ENCODE results near the gene MOCS1. TPM values are rescaled to one million over a fixed set of nuclear protein-coding genes. Genes with fewer than 3 reads are reported as not detected.

The MOCS1 gene
- total RNA-seq, 2 experiments from 2014 or later: not detected

GRCh38 chr6:39882531-39882899, 51.7 kb downstream of the MOCS1 start:
- no peaks in the 10 kb centered on the region for H3K27me3 Mint-ChIP-seq
- no peak overlapping the region for H3K27ac Mint-ChIP-seq
- H3K36me3 Mint-ChIP-seq (ENCODE audit: low read depth): no peaks in the 10 kb centered on the region
- no peak for DNase-seq
- CTCF ChIA-PET: no interaction called here
- no peaks in the 10 kb centered on the region for H3K4me1 Mint-ChIP-seq
- no peaks in the 10 kb centered on the region for H3K9me3 Mint-ChIP-seq
- H3K4me3 Mint-ChIP-seq: no peak overlapping the region
- POLR2A ChIA-PET: no interaction called here

- Mint-ChIP-seq H3K36me3 (ENCODE audit: low read depth) (no peaks in the 10 kb centered on the region), H3K4me3 (no peak overlapping the region), H3K9me3 (no peaks in the 10 kb centered on the region), H3K27me3 (no peaks in the 10 kb centered on the region), H3K27ac (no peak overlapping the region), H3K4me1 (no peaks in the 10 kb centered on the region)
- CTCF ChIA-PET: no interaction called here
- POLR2A ChIA-PET: no interaction called here
- no peak for DNase-seq
Observed at GRCh38 chr6:39881851-39882530, 52.3 kb downstream of the MOCS1 start.

GRCh38 chr6:39880594-39880993, 53.7 kb downstream of the MOCS1 start:
- H3K27me3 Mint-ChIP-seq: no peaks in the 10 kb centered on the region
- ChIA-PET POLR2A (no interaction called here), CTCF (interaction anchor here (0.8 kb wide), 1 partner anchor 15 kb away, joined by 5 read pairs; no protein-coding TSS in a partner anchor)
- DNase-seq: no peak
- no peak overlapping the region for H3K4me3 Mint-ChIP-seq
- no peaks in the 10 kb centered on the region for H3K9me3 Mint-ChIP-seq
- H3K36me3 Mint-ChIP-seq (ENCODE audit: low read depth): no peaks in the 10 kb centered on the region
- H3K4me1 Mint-ChIP-seq: no peaks in the 10 kb centered on the region
- no peak overlapping the region for H3K27ac Mint-ChIP-seq

- no peak overlapping the region for H3K4me3 Mint-ChIP-seq
- no peaks in the 10 kb centered on the region for H3K36me3 Mint-ChIP-seq (ENCODE audit: low read depth)
- H3K27me3 Mint-ChIP-seq: no peaks in the 10 kb centered on the region
- no peaks in the 10 kb centered on the region for H3K9me3 Mint-ChIP-seq
- no peak overlapping the region for H3K27ac Mint-ChIP-seq
- ChIA-PET POLR2A (no interaction called here), CTCF (no interaction called here)
- no peak for DNase-seq
- H3K4me1 Mint-ChIP-seq: no peaks in the 10 kb centered on the region
Observed at GRCh38 chr6:39879535-39879934, 54.7 kb downstream of the MOCS1 start.

- POLR2A ChIA-PET: no interaction called here
- Mint-ChIP-seq H3K27me3 (no peaks in the 10 kb centered on the region), H3K36me3 (ENCODE audit: low read depth) (no peaks in the 10 kb centered on the region), H3K27ac (no peak overlapping the region), H3K4me1 (no peaks in the 10 kb centered on the region), H3K4me3 (no peak overlapping the region), H3K9me3 (no peaks in the 10 kb centered on the region)
- no peak for DNase-seq
- CTCF ChIA-PET: no interaction called here
Observed at GRCh38 chr6:39876826-39877225, 57.4 kb downstream of the MOCS1 start.

- H3K4me1 Mint-ChIP-seq: no peaks in the 10 kb centered on the region
- POLR2A ChIA-PET: no interaction called here
- no peak overlapping the region for H3K27ac Mint-ChIP-seq
- H3K9me3 Mint-ChIP-seq: no peaks in the 10 kb centered on the region
- H3K36me3 Mint-ChIP-seq (ENCODE audit: low read depth): no peaks in the 10 kb centered on the region
- CTCF ChIA-PET: interaction anchor here (2.6 kb wide), 1 partner anchor 11 kb away, joined by 7 read pairs; no protein-coding TSS in a partner anchor
- no peak for DNase-seq
- no peaks in the 10 kb centered on the region for H3K27me3 Mint-ChIP-seq
- H3K4me3 Mint-ChIP-seq: no peak overlapping the region
Observed at GRCh38 chr6:39876111-39876510, 58.2 kb downstream of the MOCS1 start.

- H3K4me1 Mint-ChIP-seq: no peaks in the 10 kb centered on the region
- no peaks in the 10 kb centered on the region for H3K27me3 Mint-ChIP-seq
- H3K4me3 Mint-ChIP-seq: no peak overlapping the region
- ChIA-PET CTCF (no interaction called here), POLR2A (no interaction called here)
- no peaks in the 10 kb centered on the region for H3K36me3 Mint-ChIP-seq (ENCODE audit: low read depth)
- no peak overlapping the region for H3K27ac Mint-ChIP-seq
- no peaks in the 10 kb centered on the region for H3K9me3 Mint-ChIP-seq
- DNase-seq: no peak
Observed at GRCh38 chr6:39873439-39873838, 60.8 kb downstream of the MOCS1 start.

- no peaks in the 10 kb centered on the region for H3K36me3 Mint-ChIP-seq (ENCODE audit: low read depth)
- DNase-seq: no peak
- ChIA-PET CTCF (no interaction called here), POLR2A (no interaction called here)
- H3K27me3 Mint-ChIP-seq: no peaks in the 10 kb centered on the region
- no peaks in the 10 kb centered on the region for H3K9me3 Mint-ChIP-seq
- no peak overlapping the region for H3K4me3 Mint-ChIP-seq
- H3K27ac Mint-ChIP-seq: no peak overlapping the region
- H3K4me1 Mint-ChIP-seq: no peaks in the 10 kb centered on the region
Observed at GRCh38 chr6:39870950-39871349, 63.3 kb downstream of the MOCS1 start.

- ChIA-PET POLR2A (no interaction called here), CTCF (no interaction called here)
- Mint-ChIP-seq H3K27ac (no peak overlapping the region), H3K4me1 (no peaks in the 10 kb centered on the region), H3K36me3 (ENCODE audit: low read depth) (no peaks in the 10 kb centered on the region), H3K9me3 (no peaks in the 10 kb centered on the region), H3K4me3 (no peak overlapping the region), H3K27me3 (no peaks in the 10 kb centered on the region)
- DNase-seq: no peak
Observed at GRCh38 chr6:39867592-39867991, 66.7 kb downstream of the MOCS1 start.

- CTCF ChIA-PET: interaction anchor here (0.7 to 1.9 kb wide), 15 partner anchors 8 to 1162 kb away, joined by 3 to 11 read pairs (median 3); no protein-coding TSS in a partner anchor
- H3K9me3 Mint-ChIP-seq: no peaks in the 10 kb centered on the region
Observed at GRCh38 chr6:39865011-39865888, 69.0 kb downstream of the MOCS1 start.

GRCh38 chr6:39861663-39862062, 72.6 kb downstream of the MOCS1 start:
- Mint-ChIP-seq H3K9me3 (no peaks in the 10 kb centered on the region), H3K27ac (no peak overlapping the region), H3K36me3 (ENCODE audit: low read depth) (no peaks in the 10 kb centered on the region), H3K27me3 (no peaks in the 10 kb centered on the region), H3K4me3 (no peak overlapping the region), H3K4me1 (no peaks in the 10 kb centered on the region)
- no peak for DNase-seq
- ChIA-PET CTCF (no interaction called here), POLR2A (no interaction called here)

More at GRCh38 chr6:39865011-39865888, 69.0 kb downstream of the MOCS1 start:
- peak; percentile 58 for DNase-seq
- Mint-ChIP-seq H3K27ac (no peak overlapping the region), H3K4me3 (no peak overlapping the region), H3K27me3 (no peaks in the 10 kb centered on the region), H3K36me3 (ENCODE audit: low read depth) (no peaks in the 10 kb centered on the region), H3K4me1 (no peaks in the 10 kb centered on the region)
- POLR2A ChIA-PET: no interaction called here

GRCh38 chr6:39859025-39859424, 75.2 kb downstream of the MOCS1 start:
- Mint-ChIP-seq H3K4me3 (no peak overlapping the region), H3K27ac (no peak overlapping the region), H3K36me3 (ENCODE audit: low read depth) (no peaks in the 10 kb centered on the region), H3K4me1 (no peaks in the 10 kb centered on the region), H3K27me3 (no peaks in the 10 kb centered on the region), H3K9me3 (no peaks in the 10 kb centered on the region)
- ChIA-PET CTCF (no interaction called here), POLR2A (no interaction called here)
- DNase-seq: no peak

- Mint-ChIP-seq H3K27me3 (no peaks in the 10 kb centered on the region), H3K27ac (no peak overlapping the region), H3K4me1 (no peaks in the 10 kb centered on the region), H3K9me3 (no peaks in the 10 kb centered on the region), H3K36me3 (ENCODE audit: low read depth) (no peaks in the 10 kb centered on the region), H3K4me3 (no peak overlapping the region)
- ChIA-PET CTCF (no interaction called here), POLR2A (no interaction called here)
- no peak for DNase-seq
Observed at GRCh38 chr6:39855356-39855995, 78.8 kb downstream of the MOCS1 start.

Data from activated CD4-positive, alpha-beta memory T cell treated with anti-CD3 and anti-CD28 coated beads, Interleukin-2, amount 10 ng/mL, durations not matched to agents 7 days and 5 days (primary cell).